Stimulated activated CD4-positive, alpha-beta T cell treated with anti-CD3 and anti-CD28 coated beads, Interleukin-2, amount 100 ng/mL, for 48 hours (primary cell): Measurements from ENCODE around the gene KRT5.

Source experiments
- DNase-seq, 2 donors: peaks; one replicate each; pipeline ENCODE4 v3.0.0-alpha.2; 2020

The KRT5 gene

GRCh38 chr12:52519826-52520662, at the start of gene KRT5:
Gene KRT5 (minus strand): TSS chr12:52520394. CDS start chr12:52520296, 98 bp downstream.
- DNase-seq = no peak

DNA sequence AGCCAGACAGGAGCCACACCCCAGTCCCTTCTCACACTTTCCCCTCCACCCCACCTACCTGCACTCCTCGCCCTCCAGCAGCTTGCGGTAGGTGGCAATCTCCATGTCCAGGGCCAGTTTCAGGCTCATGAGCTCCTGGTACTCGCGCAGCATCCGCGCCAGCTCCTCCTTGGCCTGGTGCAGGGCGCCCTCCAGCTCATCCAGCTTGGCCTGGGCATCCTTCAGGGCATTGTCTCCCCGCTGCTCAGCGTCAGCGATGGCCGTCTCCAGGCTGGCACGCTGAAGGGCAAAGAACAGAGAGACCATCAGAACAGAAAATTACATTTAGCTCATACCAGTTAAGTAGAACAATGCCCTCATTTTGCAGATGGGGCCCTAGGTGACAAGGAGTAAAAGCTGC, 47.9 kb upstream of the KRT5 start:
- DNase-seq = no peak

GRCh38 chr12:52566847-52567291, 46.7 kb upstream of the KRT5 start:
- no peak for DNase-seq

DNA sequence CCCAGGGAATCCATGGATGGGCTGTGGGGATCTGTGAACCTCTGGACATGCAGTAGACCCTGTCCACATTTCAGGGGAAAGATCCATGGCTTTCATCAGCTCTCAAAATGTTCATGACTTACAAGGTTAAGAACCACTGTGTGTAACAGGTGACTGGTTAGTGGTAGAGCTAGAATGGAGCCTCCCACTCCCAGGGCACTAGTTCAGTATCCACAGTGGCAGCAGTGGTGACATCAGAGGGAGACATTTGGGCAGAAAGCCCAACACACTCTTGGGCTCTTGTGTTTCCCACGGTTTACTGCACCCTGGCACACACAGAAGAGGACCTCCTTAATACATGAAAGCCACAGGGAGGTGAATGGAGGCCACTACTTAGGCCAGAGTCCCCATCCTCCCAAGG, 44.4 kb upstream of the KRT5 start:
- DNase-seq = no peak

- DNase-seq = no peak
Observed at GRCh38 chr12:52561880-52562449, 41.8 kb upstream of the KRT5 start.

- DNase-seq = no peak
Observed at GRCh38 chr12:52559979-52560378, 39.8 kb upstream of the KRT5 start.

DNA sequence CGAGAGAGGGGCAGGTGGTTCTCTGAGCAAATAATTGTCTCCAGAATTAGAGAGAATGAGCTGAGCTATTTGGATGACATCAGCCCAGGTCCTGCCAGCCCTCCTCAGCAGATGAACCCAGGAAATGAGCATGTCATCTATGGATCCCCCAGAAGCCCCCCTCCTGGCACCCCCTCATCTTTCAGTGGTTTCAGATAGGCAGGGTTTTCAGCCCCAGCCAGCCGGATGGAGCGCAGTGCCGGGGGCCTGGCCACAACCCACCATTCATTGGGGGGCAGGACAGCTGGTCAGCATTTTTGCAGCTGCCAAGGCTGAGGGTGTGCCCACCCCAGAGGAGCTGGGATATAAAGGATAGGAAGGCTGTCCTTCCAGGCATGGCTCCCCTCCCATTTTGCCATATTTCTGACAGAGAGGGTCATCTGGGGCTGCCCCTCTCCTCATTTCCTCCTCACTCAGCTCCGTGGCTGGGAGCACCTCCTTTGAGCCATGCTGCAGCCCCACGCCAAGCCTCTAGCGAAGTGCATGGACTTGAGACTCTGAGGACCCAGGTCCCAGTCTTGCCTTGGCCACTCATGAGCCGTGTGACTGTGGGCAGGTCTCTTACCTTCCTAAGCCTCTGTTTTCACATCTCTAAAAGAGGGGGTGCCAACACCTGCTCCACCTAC, 38.7 kb upstream of the KRT5 start:
- DNase-seq = no peak

GRCh38 chr12:52557476-52557875, 37.3 kb upstream of the KRT5 start:
- DNase-seq = no peak

GRCh38 chr12:52555577-52555976, 35.4 kb upstream of the KRT5 start:
- no peak for DNase-seq

DNA sequence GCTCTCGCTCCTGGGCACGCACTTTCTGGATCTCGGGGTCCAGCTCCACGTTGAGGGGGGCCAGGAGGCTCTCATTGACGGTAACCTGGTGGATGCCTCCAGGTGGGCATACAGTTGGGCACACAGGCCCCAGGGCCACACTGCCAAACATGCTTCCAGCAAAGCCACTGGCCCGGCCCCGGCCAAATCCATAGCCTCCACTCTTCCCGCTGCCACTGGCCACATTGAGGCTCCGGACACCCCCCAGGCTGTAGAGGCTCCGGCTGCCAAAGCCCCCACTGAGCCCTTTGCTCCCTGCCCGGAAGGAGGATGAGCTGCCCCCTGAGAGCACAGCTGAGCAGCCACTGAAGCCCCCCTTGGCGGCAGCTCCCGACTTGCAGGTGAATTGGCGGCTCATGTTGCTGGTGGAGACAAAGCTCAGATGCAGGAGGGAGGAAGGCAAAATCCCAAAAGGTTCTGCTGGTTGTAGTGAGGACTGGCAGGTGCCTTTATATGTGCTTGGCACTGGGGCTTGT, 32.5 kb upstream of the KRT5 start, which contains the start of gene KRT71:
Gene KRT71 (minus strand): TSS at position 465 of the 515 bp plus-strand sequence. CDS start 68 bp downstream, at position 397.
- no peak for DNase-seq

DNA sequence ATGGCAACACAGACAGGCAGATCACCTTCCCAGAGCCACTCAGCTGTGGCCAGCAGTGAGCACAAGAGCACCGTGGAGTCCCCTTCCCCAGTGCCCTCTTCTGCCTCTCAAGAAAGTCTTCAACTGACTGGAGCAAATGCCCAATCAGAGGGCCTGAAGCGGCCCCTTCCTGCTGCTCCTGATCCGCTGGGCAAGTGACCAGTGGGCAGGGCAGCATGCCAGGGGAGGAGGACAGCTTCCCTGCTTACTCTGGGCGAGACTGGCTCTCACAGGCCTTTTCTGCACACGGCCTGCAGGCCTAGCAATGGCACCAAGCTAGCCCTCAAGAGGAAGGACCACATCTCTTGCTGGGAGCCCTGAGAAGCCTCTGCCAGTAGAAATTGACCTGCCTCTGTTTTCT, 31.9 kb upstream of the KRT5 start:
- no peak for DNase-seq

DNA sequence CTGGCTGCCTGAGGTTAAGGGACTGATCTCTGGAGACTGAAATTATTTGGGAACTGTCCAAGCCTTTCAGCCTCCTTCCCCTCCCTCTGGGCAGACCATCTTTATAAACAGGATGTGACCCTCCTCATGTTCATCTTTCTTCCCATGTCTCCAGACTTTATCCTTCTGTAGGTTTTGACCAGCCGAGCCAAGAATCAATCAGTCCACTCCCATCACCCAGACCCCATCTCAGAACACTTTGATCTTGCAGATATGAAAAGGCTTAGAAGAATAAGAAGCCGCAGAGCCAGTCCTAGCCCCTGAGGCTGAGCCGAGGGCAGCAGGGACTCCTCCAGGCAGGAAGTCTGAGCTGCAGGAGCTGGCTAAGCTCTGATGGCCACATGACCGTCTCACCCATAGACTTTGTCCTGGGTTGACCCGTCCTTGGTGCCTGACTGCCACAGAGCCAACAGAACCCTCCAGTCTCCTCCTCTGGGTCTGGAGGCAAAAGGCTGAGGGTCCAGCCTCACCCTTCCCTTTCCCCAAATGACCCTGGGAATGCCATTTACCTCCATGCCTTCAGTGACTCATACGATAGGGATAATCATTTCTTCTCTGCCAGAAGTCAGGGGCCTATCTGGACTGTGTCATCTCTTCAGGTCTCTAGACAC, 31.1 kb upstream of the KRT5 start:
- DNase-seq = no peak

- no peak for DNase-seq
Observed at GRCh38 chr12:52546126-52546525, 25.9 kb upstream of the KRT5 start.

DNA sequence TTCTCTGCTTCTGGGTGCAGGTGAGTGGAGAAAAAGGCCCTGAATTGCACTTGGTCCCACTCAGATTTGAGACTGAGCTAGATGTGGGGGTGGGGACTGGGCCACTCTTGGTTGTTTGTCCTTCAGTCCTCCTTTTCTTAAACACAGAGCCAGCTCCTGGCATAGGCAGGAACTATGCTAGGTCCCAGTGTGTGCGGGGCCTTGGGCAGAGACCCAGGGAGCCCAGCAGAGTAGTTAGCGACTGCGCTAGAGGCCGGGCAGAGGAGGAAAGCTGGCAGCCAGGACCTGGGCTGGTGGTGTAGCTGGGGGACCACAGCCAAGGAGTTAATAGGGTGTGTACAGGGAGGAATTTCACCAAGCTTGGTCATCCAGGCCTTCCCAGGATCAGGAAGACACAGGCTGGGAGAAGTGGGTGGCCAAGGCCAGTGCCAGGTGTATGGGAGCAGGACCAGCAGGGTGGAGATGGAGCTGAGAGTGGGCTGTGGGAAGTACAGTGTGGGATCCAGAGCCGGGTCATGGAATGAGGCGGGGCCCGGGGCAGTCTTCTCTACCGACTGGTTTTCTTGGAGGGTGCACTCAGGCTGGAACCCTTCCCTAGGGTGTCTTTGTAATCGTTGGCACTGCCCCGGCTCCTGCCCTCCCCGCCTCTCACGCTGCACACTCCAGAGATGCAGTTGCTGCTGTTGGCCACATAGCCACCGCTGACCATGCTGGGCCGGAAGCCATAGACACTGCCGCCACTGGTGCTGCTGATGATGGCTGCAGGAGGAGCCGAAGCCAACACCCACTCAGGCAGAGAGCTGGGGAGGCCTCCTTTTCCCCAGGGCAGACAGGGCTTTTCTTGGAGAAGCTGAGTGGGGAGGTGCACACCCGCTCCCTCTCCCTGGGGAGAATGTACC, 24.0 kb upstream of the KRT5 start:
- no peak for DNase-seq

DNA sequence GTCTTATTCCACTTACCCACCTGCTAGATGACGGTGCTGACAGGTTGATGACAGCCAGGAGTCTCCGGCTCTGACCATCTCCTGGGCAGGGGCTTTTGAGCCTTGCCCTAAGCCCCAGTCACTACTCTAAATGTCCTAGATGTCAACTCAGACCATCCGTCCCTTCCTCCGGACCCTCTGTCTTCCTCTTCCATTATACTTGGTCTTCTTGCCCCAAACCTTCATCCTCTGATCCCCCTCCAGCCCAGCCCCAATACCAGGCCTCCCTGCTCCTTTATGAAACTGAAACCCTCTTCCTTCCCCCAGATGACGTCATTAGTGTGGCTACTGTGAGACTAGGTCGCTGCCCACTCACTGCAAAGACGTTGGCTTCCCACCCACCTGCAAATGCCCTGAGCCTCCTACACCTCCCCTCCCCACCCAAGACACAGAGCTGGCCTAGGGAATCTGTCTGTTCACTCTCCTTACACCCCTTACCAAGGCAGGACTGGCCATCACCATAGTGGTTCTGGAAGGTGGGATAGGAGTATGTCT, 22.7 kb upstream of the KRT5 start:
- no peak for DNase-seq

- DNase-seq = no peak
Observed at GRCh38 chr12:52542157-52542556, 22.0 kb upstream of the KRT5 start.

DNA sequence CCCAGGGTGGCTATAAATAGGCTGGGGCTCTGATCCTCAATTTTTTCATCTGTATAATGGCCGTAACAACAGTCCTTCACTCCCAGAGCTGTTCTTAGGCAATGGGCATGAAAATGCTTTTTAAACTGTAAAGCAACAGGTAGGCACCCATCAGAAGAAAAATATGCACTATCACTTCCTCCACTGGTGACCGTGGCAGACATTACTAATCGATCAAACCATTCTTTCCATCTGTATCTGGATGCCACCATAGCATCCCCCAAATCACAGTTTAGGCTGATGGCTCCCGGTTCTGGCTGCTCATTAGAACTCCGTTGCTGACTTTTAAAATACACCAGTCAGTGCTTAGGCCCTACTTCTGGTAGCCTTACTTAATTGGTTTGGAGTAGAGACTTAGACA, 21.5 kb upstream of the KRT5 start:
- DNase-seq = no peak

DNA sequence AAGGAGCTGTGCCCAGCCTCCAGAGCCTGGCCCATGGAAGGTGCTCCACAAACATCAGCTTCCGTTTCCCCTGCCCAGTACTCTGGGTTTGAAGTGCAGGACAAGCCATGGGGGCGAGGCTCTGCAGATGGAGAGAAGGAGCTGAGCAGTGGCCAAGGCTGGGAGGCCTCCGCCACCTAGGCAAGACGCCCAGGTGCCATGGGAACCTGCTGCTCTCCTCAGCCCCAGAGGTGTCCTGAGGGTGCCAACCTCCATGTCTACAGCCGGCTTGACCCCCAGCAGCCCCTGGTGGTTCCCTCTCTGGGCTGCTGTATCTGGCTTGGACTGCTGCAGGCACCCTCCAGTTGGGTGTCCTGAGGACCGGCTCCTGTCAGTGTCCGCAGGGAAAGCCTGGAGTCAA, 20.3 kb upstream of the KRT5 start:
- no peak for DNase-seq

- no peak for DNase-seq
Observed at GRCh38 chr12:52539821-52540173, 19.6 kb upstream of the KRT5 start.

DNA sequence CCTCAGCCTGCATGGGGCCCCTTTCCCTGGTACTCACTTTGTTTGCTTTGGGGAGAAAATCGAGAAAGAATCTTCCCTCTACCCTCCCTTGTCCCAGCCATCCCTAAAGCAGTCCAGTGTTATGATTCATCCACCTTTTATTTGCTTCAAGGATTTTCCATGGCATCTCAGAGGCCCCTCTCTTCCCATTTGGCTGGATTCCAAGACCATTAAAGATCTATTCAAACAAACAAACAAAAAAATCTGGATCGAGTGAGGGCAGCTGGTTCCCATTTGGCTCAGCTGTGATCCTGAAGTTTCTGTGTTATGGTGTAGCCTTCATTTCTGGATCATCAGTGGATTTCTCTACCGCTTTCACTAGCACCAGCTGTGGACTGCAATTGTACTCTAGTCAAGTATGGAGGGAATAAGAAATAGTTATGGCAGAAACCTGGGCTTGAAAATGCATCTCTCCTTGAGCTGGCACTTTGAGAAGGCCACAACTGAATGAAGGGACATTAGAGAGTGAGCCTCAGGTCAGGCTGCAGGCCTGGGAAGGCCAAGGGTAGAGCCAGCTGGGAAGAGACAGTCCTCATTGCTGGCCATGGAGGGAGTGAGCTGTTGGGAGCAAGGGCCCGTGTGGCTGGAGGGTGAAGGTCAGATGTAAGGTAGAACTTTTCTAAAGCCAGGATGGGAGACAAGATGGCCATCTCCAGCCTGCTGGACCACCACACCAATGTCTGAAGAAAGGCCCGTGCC, 19.1 kb upstream of the KRT5 start:
- no peak for DNase-seq

GRCh38 chr12:52537101-52537500, 16.9 kb upstream of the KRT5 start:
- DNase-seq = no peak
